Measurements from ENCODE around the gene DEPDC5.

GRCh38 chr22:31840585-31840984 is 86.8 kb downstream of the DEPDC5 start:
- TF ChIP-seq TCF12 (IDR thresholded peaks at IDR 0.05; ENCODE audit: low read depth, low read length) (no peak), EZH2 (IDR thresholded peaks at IDR 0.05; ENCODE audit: borderline replicate concordance, control insufficient read depth, low read depth, low read length) (no peak), TBL1XR1 (IDR thresholded peaks at IDR 0.05; ENCODE audit: low read depth, low read length) (no peak), MEF2A (IDR thresholded peaks at IDR 0.05; ENCODE audit: insufficient read depth, low read depth, low read length) (no peak), BCL11A (IDR thresholded peaks at IDR 0.05; ENCODE audit: low read depth, low read length) (no peak), KLF5 (IDR thresholded peaks at IDR 0.05; ENCODE audit: partially characterized antibody) (no peak), NFIC (IDR thresholded peaks at IDR 0.05; ENCODE audit: low read depth, low read length) (no peak), RAD21 (IDR thresholded peaks at IDR 0.05; ENCODE audit: insufficient read depth, low read depth, low read length) (no peak), LARP7 (IDR thresholded peaks at IDR 0.05) (no peak), POLR2AphosphoS5 (IDR thresholded peaks at IDR 0.05; ENCODE audit: low read length) (no peak), SP1 (IDR thresholded peaks at IDR 0.05; ENCODE audit: low read depth, low read length) (no peak), CTCF (IDR thresholded peaks at IDR 0.05 in 2 of 3, conservative IDR thresholded peaks at IDR 0.05 in 1 of 3; ENCODE audit: control insufficient read depth in 2 of 3, extremely low read depth in 1 of 3, insufficient read depth in 1 of 3, low read depth in 3 of 3, low read length in 3 of 3) (no peak), CBFB (IDR thresholded peaks at IDR 0.05; ENCODE audit: low read depth) (no peak)
- TF ChIP-seq, protein P1, sequence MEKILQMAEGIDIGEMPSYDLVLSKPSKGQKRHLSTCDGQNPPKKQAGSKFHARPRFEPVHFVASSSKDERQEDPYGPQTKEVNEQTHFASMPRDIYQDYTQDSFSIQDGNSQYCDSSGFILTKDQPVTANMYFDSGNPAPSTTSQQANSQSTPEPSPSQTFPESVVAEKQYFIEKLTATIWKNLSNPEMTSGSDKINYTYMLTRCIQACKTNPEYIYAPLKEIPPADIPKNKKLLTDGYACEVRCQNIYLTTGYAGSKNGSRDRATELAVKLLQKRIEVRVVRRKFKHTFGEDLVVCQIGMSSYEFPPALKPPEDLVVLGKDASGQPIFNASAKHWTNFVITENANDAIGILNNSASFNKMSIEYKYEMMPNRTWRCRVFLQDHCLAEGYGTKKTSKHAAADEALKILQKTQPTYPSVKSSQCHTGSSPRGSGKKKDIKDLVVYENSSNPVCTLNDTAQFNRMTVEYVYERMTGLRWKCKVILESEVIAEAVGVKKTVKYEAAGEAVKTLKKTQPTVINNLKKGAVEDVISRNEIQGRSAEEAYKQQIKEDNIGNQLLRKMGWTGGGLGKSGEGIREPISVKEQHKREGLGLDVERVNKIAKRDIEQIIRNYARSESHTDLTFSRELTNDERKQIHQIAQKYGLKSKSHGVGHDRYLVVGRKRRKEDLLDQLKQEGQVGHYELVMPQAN (conservative IDR thresholded peaks at IDR 0.05), result no peak
